HepG2 (cell line): Measurements from ENCODE around the gene MS4A6E. TPM values are rescaled to one million over a fixed set of nuclear protein-coding genes. Genes with fewer than 3 reads are reported as not detected.

Experiments
- ATAC-seq: fragments of 200-7000 bp; cut with Tn5 transposase; 3 replicates; pipeline ENCODE4 v1.9.1; 2020; ENCODE audit warnings: mild to moderate bottlenecking, moderate library complexity
- BruUV-seq: library from RNA; stranded (reverse); fragments of 400-500 nt; replicated peaks from 2 replicates; lab custom pipeline; 2021; lab: Mats Ljungman, UMichigan
- CTCF ChIA-PET: fragments of 300-600 bp; formaldehyde crosslinking; extraction: SDS; loops from one replicate; lab custom pipeline; 2021; ENCODE audit warnings: low total read pairs, inconsistent platforms, low intra/inter-chr PET ratio; lab: Yijun Ruan, JAX
- POLR2A ChIA-PET: fragments of 350-600 bp; sonication (Branson Sonifier 250); formaldehyde crosslinking; loops from one replicate; lab custom pipeline; 2020; ENCODE audit warnings: antibody characterized with exemption, inconsistent platforms; lab: Yijun Ruan, JAX
- DNase-seq: peaks from one replicate; pipeline ENCODE4 v3.0.0-alpha.2; 2015; ENCODE audit warnings: low spot score
- FAIRE-seq: peaks from 3 replicates; lab custom pipeline; 2011; peaks lifted over from hg19 to GRCh38; lab: Jason Lieb, UNC
- H2AFZ ChIP-seq: one replicate; pipeline ENCODE4 v1.6.1; 2011; ENCODE audit warnings: low read length, inconsistent platforms
- H3K27ac ChIP-seq: fragments of 300-600 bp; 3 replicates; pipeline ENCODE4 v1.8.0; 2011; ENCODE audit warnings: mixed run types, mild to moderate bottlenecking, mixed read lengths, low read length, inconsistent platforms; ENCODE audit not compliant: insufficient read depth; ENCODE audit errors: extremely low read length
- H3K27me3 ChIP-seq, 2 experiments: fragments of 200-600 bp in 1 of 2; 2 replicates in 1 of 2; 3 replicates in 1 of 2; pipeline versions ENCODE4 v1.6.0 to v1.8.0; 2011; ENCODE audit warnings: low read length in 2 of 2, mild to moderate bottlenecking in 2 of 2, moderate library complexity in 2 of 2, inconsistent platforms in 1 of 2; ENCODE audit not compliant: insufficient read depth in 2 of 2, control insufficient read depth in 1 of 2
- H3K36me3 ChIP-seq, 2 experiments: fragments of 200-600 bp in 1 of 2; replicated peaks in 1 of 2; 2 replicates in 1 of 2; 3 replicates in 1 of 2; pipeline versions ENCODE4 v1.5.1 to v1.8.0; 2011; ENCODE audit warnings: low read length in 2 of 2, inconsistent platforms in 1 of 2; ENCODE audit not compliant: insufficient read depth in 2 of 2, control insufficient read depth in 1 of 2
- H3K4me1 ChIP-seq: 2 replicates; pipeline ENCODE4 v1.5.1; 2012; ENCODE audit warnings: low read length, inconsistent platforms; ENCODE audit not compliant: insufficient read depth
- H3K4me2 ChIP-seq: 2 replicates; pipeline ENCODE4 v1.6.0; 2011; ENCODE audit warnings: low read depth, low read length, inconsistent platforms
- H3K4me3 ChIP-seq, 3 experiments: fragments of 200-600 bp in 1 of 3; sonication (generic), shearing (Covaris generic) in 1 of 3; replicated peaks in 1 of 3; 2 replicates each; pipeline ENCODE4 v1.5.1; 2011 to 2016; ENCODE audit warnings: low read length in 3 of 3, inconsistent platforms in 2 of 3, low read depth in 2 of 3, mild to moderate bottlenecking in 2 of 3, control low read depth in 1 of 3, mixed read lengths in 1 of 3; ENCODE audit not compliant: insufficient read depth in 1 of 3
- H3K79me2 ChIP-seq: one replicate; pipeline ENCODE4 v1.6.1; 2011; ENCODE audit warnings: low read length, inconsistent platforms; ENCODE audit not compliant: insufficient read depth
- H3K9ac ChIP-seq: 2 replicates; pipeline ENCODE4 v1.6.0; 2011; ENCODE audit warnings: mild to moderate bottlenecking, low read depth, low read length, inconsistent platforms; ENCODE audit not compliant: insufficient read depth
- H3K9me3 ChIP-seq: 2 replicates; pipeline ENCODE4 v1.5.1; 2012; ENCODE audit warnings: mild to moderate bottlenecking, low read length
- H4K20me1 ChIP-seq: 2 replicates; pipeline ENCODE4 v1.6.0; 2011; ENCODE audit warnings: inconsistent platforms, mild to moderate bottlenecking, low read length, moderate library complexity; ENCODE audit not compliant: insufficient read depth
- ELF4 ChIP-seq: sonication (generic); formaldehyde crosslinking; IDR thresholded peaks from 2 replicates; pipeline ENCODE4 v1.5.0; 2020; ENCODE audit warnings: missing genetic modification reagents, mild to moderate bottlenecking, moderate library complexity, borderline replicate concordance
- ETV6 ChIP-seq: sonication (generic); formaldehyde crosslinking; conservative IDR thresholded peaks from 2 replicates; pipeline ENCODE4 v1.4.0; 2020; ENCODE audit warnings: missing genetic modification reagents
- KDM4B ChIP-seq: sonication (generic); formaldehyde crosslinking; IDR thresholded peaks from 2 replicates; pipeline ENCODE4 v1.4.0; 2020; ENCODE audit warnings: missing genetic modification reagents
- MTA3 ChIP-seq: sonication (generic); formaldehyde crosslinking; IDR thresholded peaks from 2 replicates; pipeline ENCODE4 v1.4.0; 2020; ENCODE audit warnings: missing genetic modification reagents
- NAIF1 ChIP-seq: sonication (generic); formaldehyde crosslinking; IDR thresholded peaks from 2 replicates; pipeline ENCODE4 v1.5.0; 2020; ENCODE audit warnings: mild to moderate bottlenecking, missing genetic modification reagents, borderline replicate concordance
- PAWR ChIP-seq: sonication (generic); formaldehyde crosslinking; IDR thresholded peaks from 2 replicates; pipeline ENCODE4 v1.4.0; 2020; ENCODE audit warnings: missing genetic modification reagents, mild to moderate bottlenecking, borderline replicate concordance
- POLR2AphosphoS2 ChIP-seq: IDR thresholded peaks from 2 replicates; pipeline ENCODE4 v1.6.1; 2011; ENCODE audit warnings: low read depth, low read length, improper control_type of control experiment
- PRMT3 ChIP-seq: sonication (generic); formaldehyde crosslinking; IDR thresholded peaks from 2 replicates; pipeline ENCODE4 v1.8.1; 2022; ENCODE audit warnings: low read depth, mild to moderate bottlenecking, moderate library complexity, missing genetic modification reagents, borderline replicate concordance
- RFX1 ChIP-seq: fragments of 450-650 bp; IDR thresholded peaks from 2 replicates; pipeline ENCODE4 v1.6.1; 2017
- TBX3 ChIP-seq: fragments of 450-650 bp; IDR thresholded peaks from 2 replicates; pipeline ENCODE4 v1.6.1; 2017; ENCODE audit warnings: antibody characterized with exemption, mild to moderate bottlenecking, inconsistent platforms, borderline replicate concordance
- ZNF124 ChIP-seq: sonication (generic); formaldehyde crosslinking; IDR thresholded peaks from 2 replicates; pipeline ENCODE4 v1.4.0; 2020; ENCODE audit warnings: missing genetic modification reagents
- ZNF772 ChIP-seq: sonication (generic); formaldehyde crosslinking; IDR thresholded peaks from 2 replicates; pipeline ENCODE4 v1.5.0; 2020; ENCODE audit warnings: mild to moderate bottlenecking, missing genetic modification reagents
- ZNF781 ChIP-seq: sonication (generic); formaldehyde crosslinking; IDR thresholded peaks from 2 replicates; pipeline ENCODE4 v1.5.1; 2020; ENCODE audit warnings: borderline replicate concordance, mild to moderate bottlenecking, missing genetic modification reagents; ENCODE audit errors: not compliant biosample characterization
- WGBS: methylation state at CpG from one replicate; pipeline ENCODE4 v1.1.6; 2017; ENCODE audit warnings: low lambda C conversion rate; 5-methylcytosine and 5-hydroxymethylcytosine counted together
- in situ Hi-C: cut with HindIII; loops from 2 replicates; pipeline ENCODE4 v1.10.0; 2017; ENCODE audit warnings: low pct_unique_long_range_greater_than_20kb; ENCODE audit not compliant: extremely low pct_ligation_motif_present
- intact Hi-C: fragments of 100-400 bp; cut with micrococcal nuclease; formaldehyde crosslinking; loops from one replicate; pipeline ENCODE4 v1.10.0; 2022; ENCODE audit not compliant: unreplicated experiment
- polyA plus RNA-seq, 8 experiments: library from polyadenylated mRNA; depleted of rRNA in 3 of 8; stranded (reverse) in 7 of 8; unstranded in 1 of 8; fragments of >200 nt; fragmentation: Illumina TruSeq in 4 of 8; extraction: Trizol in 4 of 8; gene quantifications; 2 replicates each; pipeline versions ENCODE4 v1.2.1 to v1.2.3, GENCODE V29; 2011 to 2016; ENCODE audit warnings: low read depth in 4 of 8, missing spikeins in 1 of 8, mixed read lengths in 1 of 8; ENCODE audit not compliant: insufficient read depth in 1 of 8
- total RNA-seq, 5 experiments: library from RNA; depleted of rRNA; stranded (reverse); fragments of >200 nt; fragmentation: Illumina TruSeq; extraction: Trizol; gene quantifications; 2 replicates each; pipeline ENCODE4 v1.2.3, GENCODE V29; 2016; ENCODE audit warnings: low read depth in 1 of 5
- TF ChIP-seq, protein P1 (sequence below): sonication (generic); formaldehyde crosslinking; IDR thresholded peaks from 2 replicates; pipeline ENCODE4 v1.8.1; 2023; ENCODE audit warnings: missing genetic modification reagents, mild to moderate bottlenecking, borderline replicate concordance
- TF ChIP-seq, protein P2 (sequence below): sonication (generic); IDR thresholded peaks from 2 replicates; pipeline ENCODE4 v1.6.1; 2016; ENCODE audit warnings: low read depth, borderline replicate concordance

MS4A6E gene
- total and polyA plus RNA-seq, 2 of the 13 experiments (the other 11 are each of a cell fraction or from before 2014, with no cell fraction given), result not detected

DNA sequence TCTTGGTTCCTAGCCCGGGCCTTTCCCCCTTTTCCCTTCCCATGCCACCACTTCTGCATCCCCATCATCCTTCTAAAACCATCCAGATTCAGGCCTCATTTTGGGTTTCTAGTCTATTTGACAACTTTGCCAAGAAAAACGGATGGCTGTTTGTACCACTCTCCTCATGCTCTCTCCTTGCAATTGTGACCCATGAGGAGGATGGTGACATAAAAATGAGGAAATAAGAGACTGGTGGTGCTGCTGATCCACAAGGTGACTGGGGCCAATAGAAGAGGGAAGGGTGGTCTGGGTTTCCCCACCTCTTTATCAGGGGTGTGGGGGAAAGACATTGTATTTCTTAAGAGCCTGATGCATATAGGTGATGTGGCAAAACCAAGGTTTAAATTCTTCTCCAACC, 45.6 kb upstream of the MS4A6E start:
- no peaks in the 10 kb centered on the region for H3K79me2 ChIP-seq
- no peak overlapping the region for H3K9ac ChIP-seq
- WGBS, result 0% methylated on average over 2 of the region's 2 CpGs
- DNase-seq (no peak), ATAC-seq (no peak), FAIRE-seq (no peak)
- CTCF ChIA-PET, result no interaction called here
- no peaks in the 10 kb centered on the region for H4K20me1 ChIP-seq
- in situ Hi-C loops, result no loop called here
- intact Hi-C loops, result no loop called here
- H3K4me1 ChIP-seq, result no peaks in the 10 kb centered on the region
- TF ChIP-seq TBX3 (no peak), KDM4B (CRISPR knock-in tag) (no peak), ZNF124 (CRISPR knock-in tag) (no peak), MTA3 (CRISPR knock-in tag) (no peak), POLR2AphosphoS2 (no peak), ZNF772 (CRISPR knock-in tag) (no peak), ELF4 (no peak), NAIF1 (CRISPR knock-in tag) (no peak), PRMT3 (CRISPR knock-in tag) (no peak), PAWR (CRISPR knock-in tag) (no peak), ZNF781 (no peak), ETV6 (no peak), RFX1 (no peak)
- TF ChIP-seq, protein P1, sequence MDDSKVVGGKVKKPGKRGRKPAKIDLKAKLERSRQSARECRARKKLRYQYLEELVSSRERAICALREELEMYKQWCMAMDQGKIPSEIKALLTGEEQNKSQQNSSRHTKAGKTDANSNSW (CRISPR knock-in tag), result no peak
- TF ChIP-seq, protein P2, sequence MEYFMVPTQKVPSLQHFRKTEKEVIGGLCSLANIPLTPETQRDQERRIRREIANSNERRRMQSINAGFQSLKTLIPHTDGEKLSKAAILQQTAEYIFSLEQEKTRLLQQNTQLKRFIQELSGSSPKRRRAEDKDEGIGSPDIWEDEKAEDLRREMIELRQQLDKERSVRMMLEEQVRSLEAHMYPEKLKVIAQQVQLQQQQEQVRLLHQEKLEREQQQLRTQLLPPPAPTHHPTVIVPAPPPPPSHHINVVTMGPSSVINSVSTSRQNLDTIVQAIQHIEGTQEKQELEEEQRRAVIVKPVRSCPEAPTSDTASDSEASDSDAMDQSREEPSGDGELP, result no peak
- H3K27me3 ChIP-seq, result no peaks in the 10 kb centered on the region
- no peak overlapping the region for H3K4me2 ChIP-seq
- no peaks in the 10 kb centered on the region for H3K36me3 ChIP-seq
- POLR2A ChIA-PET, result no interaction called here
- H3K27ac ChIP-seq, result no peak overlapping the region
- H3K4me3 ChIP-seq, result no peak overlapping the region
- no TSS peak for BruUV-seq
- no peak overlapping the region for H2AFZ ChIP-seq
- H3K9me3 ChIP-seq, result no peaks in the 10 kb centered on the region
